ENCODE measurements around the gene KCNG1. TPM values are rescaled to one million over a fixed set of nuclear protein-coding genes. Genes with fewer than 3 reads are reported as not detected.

The KCNG1 gene
- total and polyA plus RNA-seq, 2 of the 4 experiments (the other 2 are of a cell fraction): 23.7 to 51.4 TPM

DNA sequence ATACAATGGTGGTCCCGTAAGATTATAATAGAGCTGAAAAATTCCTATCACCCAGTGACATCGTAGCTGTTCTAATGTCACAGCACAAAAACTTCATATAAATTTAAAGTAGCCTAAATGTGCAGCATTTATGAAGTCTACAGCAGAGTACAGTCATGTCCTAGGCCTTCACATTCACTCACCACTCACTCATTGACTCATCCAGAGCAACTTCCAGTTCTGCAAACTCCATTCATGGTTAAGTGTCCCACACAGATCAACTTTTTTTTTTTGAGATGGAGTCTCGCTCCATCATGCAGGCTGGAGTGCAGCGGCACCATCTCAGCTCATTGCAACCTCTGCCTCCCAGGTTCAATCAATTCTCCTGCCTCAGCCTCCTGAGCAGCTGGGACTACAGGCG lies 20.9 kb upstream of the KCNG1 start:
- CTCF ChIA-PET: no interaction called here

More for the DNA sequence above, 20.9 kb upstream of the KCNG1 start:
- Histone ChIP-seq H4K91ac (ENCODE audit: insufficient read depth, low read depth, low read length) (no peak overlapping the region), H3K18ac (ENCODE audit: low read depth, low read length) (no peak overlapping the region), H3K9me3 (ENCODE audit: control insufficient read depth, insufficient read depth, low read length) (peaks cover 4% of the 10 kb centered on the region), H2AK5ac (ENCODE audit: low read depth, low read length) (no peak overlapping the region), H3K4me2 (ENCODE audit: low read depth, low read length) (no peak overlapping the region), H3K4ac (ENCODE audit: low read depth, low read length) (no peak overlapping the region), H2BK120ac (ENCODE audit: low read depth, low read length) (peak overlapping the region; percentile 37; the same call in 1 of the 2 replicates), H2BK15ac (ENCODE audit: low read depth, low read length) (no peak overlapping the region), H4K20me1 (ENCODE audit: insufficient read depth, low read length) (no peaks in the 10 kb centered on the region), H4K5ac (ENCODE audit: low read depth, low read length) (no peak overlapping the region), H3K4me3 (ENCODE audit: insufficient read depth, low read depth, low read length) (no peak overlapping the region), H3K23ac (ENCODE audit: low read depth, low read length) (no peak overlapping the region), H3K14ac (replicated peaks; ENCODE audit: low read depth, low read length) (no peak overlapping the region; the same call in 1 of the 2 replicates), H2BK20ac (ENCODE audit: low read depth, low read length) (peak overlapping the region; percentile 46; the same call in 1 of the 2 replicates), H3K56ac (ENCODE audit: extremely low read depth, insufficient read depth, low read length) (no peak overlapping the region), H3K36me3 (ENCODE audit: control insufficient read depth, insufficient read depth, low read length) (no peaks in the 10 kb centered on the region), H2AK9ac (replicated peaks; ENCODE audit: low read depth, low read length, poor library complexity) (no peak overlapping the region), H3K9me1 (ENCODE audit: insufficient read depth, low read length) (0 out of 2 replicates have a peak, but pooled peaks cover 2% of the 10 kb centered on the region), H4K8ac (ENCODE audit: low read depth in 2 of 2, low read length in 2 of 2) (no peak overlapping the region), H3K4me1 (ENCODE audit: control insufficient read depth, insufficient read depth, low read length) (no peaks in the 10 kb centered on the region; the same call in 1 of the 2 replicates), H3K27me3 (ENCODE audit: control insufficient read depth, insufficient read depth, low read length) (no peaks in the 10 kb centered on the region; the same call in 1 of the 2 replicates), H2BK5ac (ENCODE audit: low read depth, low read length, poor library complexity, severe bottlenecking) (no peak overlapping the region), H3K79me1 (ENCODE audit: low read depth in 1 of 2, low read length in 2 of 2) (no peaks in the 10 kb centered on the region), H2AFZ (replicated peaks; ENCODE audit: low read length, poor library complexity) (no peak overlapping the region), H3K27ac (ENCODE audit: insufficient read depth, low read length) (no peak overlapping the region), H3K9ac (ENCODE audit: low read depth, low read length) (no peak overlapping the region)
- POLR2A ChIA-PET (ENCODE audit: unreplicated experiment): no interaction called here
- in situ Hi-C loops (cut with MboI; ENCODE audit: low sequenced_read_pairs) (no loop called here), intact Hi-C loops (cut with micrococcal nuclease) (no loop called here), dilution Hi-C loops (cut with HindIII; ENCODE audit: low sequenced_read_pairs, unreplicated experiment) (no loop called here)
- ATAC-seq (ENCODE audit: low read depth) (peak; percentile 72), DNase-seq (peak; percentile 84)
- BruUV-seq (replicated peaks): no TSS peak
- 80% methylated on average over 1 of the region's 5 CpGs; no CpG with 5 or more reads in 1 of the 2 experiments for WGBS, 2 experiments (ENCODE audit: extremely low coverage in 2 of 2, insufficient read length in 1 of 2)
- TF ChIP-seq RCOR1 (IDR thresholded peaks at IDR 0.05; ENCODE audit: insufficient replicate concordance, low read length) (no peak), FOS (IDR thresholded peaks at IDR 0.05; ENCODE audit: low read depth, low read length) (peak; percentile 51)

Data from IMR-90 (cell line).